Measurements from ENCODE around the gene MOCS1. TPM values are rescaled to one million over a fixed set of nuclear protein-coding genes. Genes with fewer than 3 reads are reported as not detected.

The MOCS1 gene
- total RNA-seq, 4 donors from 2014 or later: 10.2 to 58.9 (median 20.3) TPM

DNA sequence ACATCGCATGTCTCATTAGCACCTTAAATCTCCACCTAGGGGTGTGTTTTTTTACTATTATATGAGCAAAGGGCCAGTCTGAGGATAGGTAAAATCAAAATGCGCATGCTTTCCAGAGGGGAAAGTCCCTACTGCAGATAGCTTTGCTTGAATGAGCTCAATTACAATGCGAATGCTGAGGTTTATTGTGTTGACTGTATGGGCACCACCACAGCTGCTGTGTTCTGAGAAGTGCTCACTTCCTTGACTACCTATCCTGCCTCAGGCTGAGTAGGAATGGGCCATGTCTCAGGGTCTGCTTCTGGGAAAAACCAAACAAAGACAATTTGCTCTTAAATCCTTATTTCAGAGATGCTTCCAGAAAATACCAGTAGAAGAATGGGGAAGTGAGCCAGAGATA, 36.6 kb downstream of the MOCS1 start:
- Histone ChIP-seq H3K36me3 (no peaks in the 10 kb centered on the region), H3K4me3 (no peak overlapping the region), H3K27ac (no peak overlapping the region), H3K4me1 (no peaks in the 10 kb centered on the region), H3K27me3 (no peaks in the 10 kb centered on the region), H3K9me3 (no peaks in the 10 kb centered on the region)
- TF ChIP-seq POLR2A (IDR thresholded peaks at IDR 0.05) (no peak), CTCF (IDR thresholded peaks at IDR 0.05) (no peak)
- no peak for DNase-seq
- intact Hi-C loops (cut with DNase I; ENCODE audit: low total_unique reads): no loop called here

GRCh38 chr6:39896701-39897100, 37.6 kb downstream of the MOCS1 start:
- intact Hi-C loops (cut with DNase I; ENCODE audit: low total_unique reads): no loop called here

DNA sequence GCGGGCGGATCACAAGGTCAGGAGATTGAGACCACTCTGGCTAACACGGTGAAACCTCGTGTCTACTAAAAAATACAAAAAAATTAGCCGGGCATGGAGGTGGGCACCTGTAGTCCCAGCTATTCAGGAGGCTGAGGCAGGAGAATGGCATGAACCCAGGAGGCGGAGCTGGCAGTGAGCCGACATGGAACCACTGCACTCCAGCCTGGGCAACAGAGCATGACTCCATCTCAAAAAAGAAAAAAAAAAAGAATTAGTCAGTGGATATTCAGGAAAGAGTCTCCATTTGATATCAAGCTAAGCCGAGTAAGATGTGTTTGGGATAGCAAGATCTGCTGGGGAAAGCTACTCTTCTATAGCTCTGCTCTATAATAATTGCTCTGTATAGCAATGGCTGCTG, 41.0 kb downstream of the MOCS1 start:
- no peak overlapping the region for H3K27ac ChIP-seq
- no peak for DNase-seq
- intact Hi-C loops (cut with DNase I; ENCODE audit: low total_unique reads): no loop called here
- no peak for TF ChIP-seq POLR2A (IDR thresholded peaks at IDR 0.05)
- TF ChIP-seq CTCF (IDR thresholded peaks at IDR 0.05): no peak
- H3K4me1 ChIP-seq: no peaks in the 10 kb centered on the region
- no peaks in the 10 kb centered on the region for H3K27me3 ChIP-seq
- H3K36me3 ChIP-seq: no peaks in the 10 kb centered on the region
- H3K4me3 ChIP-seq: no peak overlapping the region
- H3K9me3 ChIP-seq: no peaks in the 10 kb centered on the region

More at GRCh38 chr6:39896701-39897100, 37.6 kb downstream of the MOCS1 start:
- Histone ChIP-seq H3K4me1 (no peaks in the 10 kb centered on the region), H3K27ac (no peak overlapping the region), H3K4me3 (no peak overlapping the region), H3K36me3 (no peaks in the 10 kb centered on the region), H3K9me3 (no peaks in the 10 kb centered on the region), H3K27me3 (no peaks in the 10 kb centered on the region)
- TF ChIP-seq CTCF (IDR thresholded peaks at IDR 0.05) (no peak), POLR2A (IDR thresholded peaks at IDR 0.05) (no peak)
- DNase-seq: no peak

GRCh38 chr6:39892490-39893129, 41.7 kb downstream of the MOCS1 start:
- DNase-seq: peak; percentile 57 to 67

More at GRCh38 chr6:39892490-39893129, 41.7 kb downstream of the MOCS1 start:
- Histone ChIP-seq H3K4me1 (no peaks in the 10 kb centered on the region), H3K4me3 (no peak overlapping the region), H3K36me3 (no peaks in the 10 kb centered on the region), H3K27ac (no peak overlapping the region), H3K9me3 (no peaks in the 10 kb centered on the region), H3K27me3 (no peaks in the 10 kb centered on the region)
- peak; percentile 60 to 68 (median 64) for TF ChIP-seq CTCF (IDR thresholded peaks at IDR 0.05)
- TF ChIP-seq POLR2A (IDR thresholded peaks at IDR 0.05): no peak
- intact Hi-C loops (cut with DNase I; ENCODE audit: low total_unique reads): no loop called here
